GM23338 (cell line): Measurements from ENCODE around the gene HACD3.

Experiments
- CREB1 ChIP-seq: fragments of 250-450 bp; sonication (Bioruptor Pico); IDR thresholded peaks from 2 replicates; pipeline ENCODE4 v1.5.0; 2020; ENCODE audit warnings: low read depth, mild to moderate bottlenecking, moderate library complexity
- CTCF ChIP-seq, 2 experiments: fragments of 200-600 bp in 1 of 2; sonication (generic) in 1 of 2; conservative IDR thresholded peaks; 2 replicates each; pipeline versions ENCODE4 v1.5.1 to v1.6.1; 2016 to 2017; ENCODE audit warnings: antibody characterized with exemption in 2 of 2, low read depth in 2 of 2, mild to moderate bottlenecking in 2 of 2, moderate library complexity in 1 of 2
- ETS1 ChIP-seq: IDR thresholded peaks from 2 replicates; pipeline ENCODE4 v1.6.1; 2016; ENCODE audit warnings: antibody characterized with exemption
- EZH2 ChIP-seq: fragments of 200-600 bp; sonication (generic); IDR thresholded peaks from one replicate; pipeline ENCODE4 v1.8.0; 2017; ENCODE audit warnings: antibody characterized with exemption, mild to moderate bottlenecking, low read depth; ENCODE audit not compliant: unreplicated experiment
- EZH2phosphoT487 ChIP-seq: fragments of 200-600 bp; sonication (generic); IDR thresholded peaks from one replicate; pipeline ENCODE4 v1.8.1; 2018; ENCODE audit warnings: antibody characterized with exemption; ENCODE audit not compliant: unreplicated experiment
- JUNB ChIP-seq: IDR thresholded peaks from one replicate; pipeline ENCODE4 v1.6.1; 2016; ENCODE audit warnings: antibody characterized with exemption; ENCODE audit not compliant: unreplicated experiment
- POLR2AphosphoS5 ChIP-seq: IDR thresholded peaks from 2 replicates; pipeline ENCODE4 v1.6.1; 2016; ENCODE audit warnings: antibody characterized with exemption, low read depth
- REST ChIP-seq: IDR thresholded peaks from one replicate; pipeline ENCODE4 v1.6.1; 2018; ENCODE audit warnings: antibody characterized with exemption; ENCODE audit not compliant: unreplicated experiment

GRCh38 chr15:65518633-65519285 lies 11.5 kb upstream of the HACD3 start:
- TF ChIP-seq EZH2phosphoT487, result no peak
- TF ChIP-seq REST, result no peak
- no peak for TF ChIP-seq CTCF (conservative IDR thresholded peaks at IDR 0.05; ENCODE audit: low read depth in 2 of 2)
- TF ChIP-seq ETS1, result no peak
- TF ChIP-seq EZH2, result no peak
- TF ChIP-seq JUNB, result no peak
- no peak for TF ChIP-seq CREB1 (CRISPR knock-in tag)
- TF ChIP-seq POLR2AphosphoS5, result no peak
